Measurements from ENCODE around the gene SV2B. TPM values are rescaled to one million over a fixed set of nuclear protein-coding genes. Genes with fewer than 3 reads are reported as not detected.

The SV2B gene
- total RNA-seq, 1 experiment from 2014 or later, result not detected

GRCh38 chr15:91283155-91283554 lies 183.1 kb downstream of the SV2B start:
- Histone ChIP-seq H4K91ac (ENCODE audit: insufficient read length, low read depth, low read length) (no peak overlapping the region), H4K20me1 (ENCODE audit: control insufficient read depth, insufficient read depth, insufficient read length) (no peaks in the 10 kb centered on the region), H2BK12ac (ENCODE audit: insufficient read length, low read depth, low read length) (no peak overlapping the region), H3K4me2 (ENCODE audit: insufficient read depth, insufficient read length, low read length) (no peak overlapping the region), H2BK15ac (ENCODE audit: low read depth, low read length) (no peak overlapping the region), H3K4me1 (ENCODE audit: insufficient read depth, low read length) (no peaks in the 10 kb centered on the region), H3K27me3 (ENCODE audit: insufficient read depth, low read length) (no peaks in the 10 kb centered on the region), H2AFZ (ENCODE audit: low read length) (no peak overlapping the region), H2AK5ac (ENCODE audit: insufficient read length, low read length) (no peak overlapping the region), H3K18ac (ENCODE audit: insufficient read length, low read depth, low read length) (no peak overlapping the region), H3K23ac (ENCODE audit: insufficient read length, low read depth, low read length) (no peak overlapping the region), H3K56ac (ENCODE audit: insufficient read length, low read depth, low read length) (no peak overlapping the region), H2BK5ac (ENCODE audit: insufficient read length, low read length) (no peak overlapping the region), H4K8ac (replicated peaks; ENCODE audit: insufficient read length, low read depth, low read length) (no peak overlapping the region), H3K79me1 (ENCODE audit: insufficient read depth, low read depth, low read length, poor library complexity, severe bottlenecking) (no peaks in the 10 kb centered on the region), H3K9ac (ENCODE audit: extremely low read depth, insufficient read length, low read length) (no peak overlapping the region), H3K23me2 (ENCODE audit: insufficient read length, low read depth, low read length, poor library complexity, severe bottlenecking) (no peaks in the 10 kb centered on the region), H2BK20ac (ENCODE audit: low read depth, low read length, poor library complexity, severe bottlenecking) (no peak overlapping the region), H3T11ph (ENCODE audit: low read length) (no peak overlapping the region), H3K9me3 (ENCODE audit: control insufficient read depth, low read depth, low read length) (no peaks in the 10 kb centered on the region), H2BK120ac (ENCODE audit: low read depth, low read length, poor library complexity, severe bottlenecking) (no peak overlapping the region), H3K4ac (ENCODE audit: low read depth, low read length) (no peak overlapping the region), H3K79me2 (ENCODE audit: insufficient read depth, low read length) (no peaks in the 10 kb centered on the region), H3K14ac (ENCODE audit: insufficient read depth, low read length) (no peak overlapping the region), H4K5ac (ENCODE audit: insufficient read length, low read depth, low read length) (no peak overlapping the region), H3K27ac (ENCODE audit: insufficient read length, low read depth, low read length) (no peak overlapping the region)
- Mint-ChIP-seq H3K4me3 (no peak overlapping the region), H3K27me3 (ENCODE audit: low read depth) (peaks cover 4% of the 10 kb centered on the region; the same call in 1 of the 2 replicates), H3K4me1 (no peaks in the 10 kb centered on the region), H3K9me3 (no peaks in the 10 kb centered on the region), H3K36me3 (ENCODE audit: insufficient read depth in 1 of 3, low read depth in 3 of 3) (no peaks in the 10 kb centered on the region), H3K27ac (no peak overlapping the region)
- TF ChIP-seq CTCF (conservative IDR thresholded peaks at IDR 0.05), result no peak
- WGBS (ENCODE audit: extremely low coverage, insufficient read length, low lambda C conversion rate), result no CpG with 5 or more reads among the region's 2 CpGs
- DNase-seq, result no peak

Measured in H9 (cell line).